Testis (tissue), 2 donors: ENCODE results near the gene RAB1A.

ENCODE experiments used
- POLR2A ChIP-seq: fragments of 450-650 bp; IDR thresholded peaks from one replicate; pipeline ENCODE4 v1.6.1; 2017; ENCODE audit warnings: antibody characterized with exemption, mild to moderate bottlenecking, moderate library complexity
- TF ChIP-seq, protein P1 (sequence below), 3 experiments: fragments of 450-650 bp in 2 of 3; fragments of 200-600 bp in 1 of 3; sonication (generic) in 1 of 3; IDR thresholded peaks; one replicate each; pipeline ENCODE4 v1.5.1; 2016 to 2019; ENCODE audit warnings: antibody characterized with exemption in 3 of 3, mild to moderate bottlenecking in 2 of 3, moderate library complexity in 1 of 3

DNA sequence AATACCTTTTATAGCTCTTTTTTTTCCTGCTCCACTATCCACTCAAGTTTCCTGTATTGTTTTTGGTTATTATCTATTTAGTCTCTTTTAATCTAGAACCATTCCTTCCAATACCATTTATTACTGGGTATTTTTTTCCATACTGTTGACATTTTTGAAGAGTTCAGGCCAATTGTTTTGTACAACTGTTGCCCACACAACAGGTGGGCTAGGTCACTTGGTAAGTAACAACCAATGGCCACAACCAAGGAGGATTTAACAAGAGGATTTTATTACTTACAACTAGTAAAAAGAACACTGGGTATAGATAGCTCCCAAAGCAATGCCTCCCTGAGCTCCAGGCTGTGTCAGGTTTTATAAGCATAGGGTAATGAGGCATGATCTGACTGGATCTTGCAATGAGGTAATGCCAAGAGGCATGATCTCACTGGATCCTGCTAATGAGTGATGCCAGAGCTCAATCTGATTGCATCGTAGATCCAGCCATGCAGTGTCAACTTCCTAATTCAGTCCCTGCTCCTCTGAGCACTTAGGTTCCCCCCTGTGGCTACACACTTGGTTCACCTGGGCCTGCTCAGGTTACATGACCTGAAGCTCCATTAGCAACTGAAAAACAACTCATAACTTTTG is 80.8 kb downstream of the RAB1A start:
- TF ChIP-seq, protein P1, sequence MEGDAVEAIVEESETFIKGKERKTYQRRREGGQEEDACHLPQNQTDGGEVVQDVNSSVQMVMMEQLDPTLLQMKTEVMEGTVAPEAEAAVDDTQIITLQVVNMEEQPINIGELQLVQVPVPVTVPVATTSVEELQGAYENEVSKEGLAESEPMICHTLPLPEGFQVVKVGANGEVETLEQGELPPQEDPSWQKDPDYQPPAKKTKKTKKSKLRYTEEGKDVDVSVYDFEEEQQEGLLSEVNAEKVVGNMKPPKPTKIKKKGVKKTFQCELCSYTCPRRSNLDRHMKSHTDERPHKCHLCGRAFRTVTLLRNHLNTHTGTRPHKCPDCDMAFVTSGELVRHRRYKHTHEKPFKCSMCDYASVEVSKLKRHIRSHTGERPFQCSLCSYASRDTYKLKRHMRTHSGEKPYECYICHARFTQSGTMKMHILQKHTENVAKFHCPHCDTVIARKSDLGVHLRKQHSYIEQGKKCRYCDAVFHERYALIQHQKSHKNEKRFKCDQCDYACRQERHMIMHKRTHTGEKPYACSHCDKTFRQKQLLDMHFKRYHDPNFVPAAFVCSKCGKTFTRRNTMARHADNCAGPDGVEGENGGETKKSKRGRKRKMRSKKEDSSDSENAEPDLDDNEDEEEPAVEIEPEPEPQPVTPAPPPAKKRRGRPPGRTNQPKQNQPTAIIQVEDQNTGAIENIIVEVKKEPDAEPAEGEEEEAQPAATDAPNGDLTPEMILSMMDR (IDR thresholded peaks at IDR 0.05): no peak
- TF ChIP-seq POLR2A: no peak
